AG08395 (cell line): Measurements from ENCODE around the gene SH3PXD2A.
A peak's percentile ranks its signal among the peaks of the same experiment; 100 is the strongest.

ENCODE experiments used
- DNase-seq: peaks from one replicate; pipeline ENCODE4 v3.0.0; 2012; ENCODE audit warnings: mixed read lengths, low spot score

The SH3PXD2A gene

DNA sequence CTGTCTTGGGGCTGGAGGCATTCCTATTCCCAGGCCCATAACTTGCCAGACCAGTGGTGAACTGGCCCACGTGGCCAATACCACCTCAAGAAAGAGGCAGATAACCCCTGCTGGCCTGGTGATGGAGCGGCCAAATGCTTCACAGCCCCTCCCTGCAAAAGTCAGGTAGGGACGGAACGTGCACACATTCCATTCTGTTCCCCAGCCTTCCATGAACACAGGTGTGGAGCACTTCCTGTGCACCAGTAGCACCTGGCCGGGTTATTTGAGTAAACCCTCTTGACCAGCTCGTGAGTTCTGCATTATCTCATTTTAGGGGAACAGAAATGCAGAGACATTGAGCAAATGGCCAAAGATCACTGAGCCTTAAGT lies 134.4 kb downstream of the SH3PXD2A start:
- DNase-seq = no peak

DNA sequence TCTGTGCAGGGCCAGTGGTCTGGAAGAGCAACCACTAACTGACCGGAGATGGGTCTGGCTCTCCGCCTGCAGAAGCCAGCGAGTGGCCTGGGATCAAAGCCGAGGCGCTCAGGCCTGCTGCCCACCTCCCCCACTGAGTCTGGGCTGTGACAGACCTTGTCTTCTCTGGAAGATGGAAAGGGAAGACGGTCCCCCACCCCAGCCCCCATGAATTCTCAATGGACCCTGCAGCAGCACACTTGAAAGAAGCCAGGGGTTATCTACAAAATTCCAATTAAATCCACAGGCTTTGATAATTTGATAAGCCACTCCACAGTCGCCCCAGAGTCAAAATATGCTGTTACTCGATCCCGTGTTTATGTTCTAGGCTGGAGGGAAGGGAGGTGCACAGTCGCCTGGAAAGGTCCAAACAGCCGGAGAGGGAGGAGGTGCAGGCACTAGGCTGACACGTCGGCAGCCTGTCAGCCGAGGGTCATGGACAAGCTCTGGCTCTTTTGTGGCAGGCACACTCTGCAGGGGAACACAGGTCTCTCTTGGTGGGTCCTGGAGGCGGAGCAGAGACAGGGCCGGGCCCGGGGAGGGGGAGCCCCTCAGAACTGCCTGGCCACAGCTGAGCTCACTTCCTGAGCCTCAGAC lies 134.9 kb downstream of the SH3PXD2A start:
- no peak for DNase-seq

- no peak for DNase-seq
These were observed 136.3 kb downstream of the SH3PXD2A start for GRCh38 chr10:103719036-103719435.

- DNase-seq = no peak
These were observed 137.1 kb downstream of the SH3PXD2A start for GRCh38 chr10:103718247-103718620.

- no peak for DNase-seq
These were observed 137.8 kb downstream of the SH3PXD2A start for GRCh38 chr10:103717341-103718246.

DNA sequence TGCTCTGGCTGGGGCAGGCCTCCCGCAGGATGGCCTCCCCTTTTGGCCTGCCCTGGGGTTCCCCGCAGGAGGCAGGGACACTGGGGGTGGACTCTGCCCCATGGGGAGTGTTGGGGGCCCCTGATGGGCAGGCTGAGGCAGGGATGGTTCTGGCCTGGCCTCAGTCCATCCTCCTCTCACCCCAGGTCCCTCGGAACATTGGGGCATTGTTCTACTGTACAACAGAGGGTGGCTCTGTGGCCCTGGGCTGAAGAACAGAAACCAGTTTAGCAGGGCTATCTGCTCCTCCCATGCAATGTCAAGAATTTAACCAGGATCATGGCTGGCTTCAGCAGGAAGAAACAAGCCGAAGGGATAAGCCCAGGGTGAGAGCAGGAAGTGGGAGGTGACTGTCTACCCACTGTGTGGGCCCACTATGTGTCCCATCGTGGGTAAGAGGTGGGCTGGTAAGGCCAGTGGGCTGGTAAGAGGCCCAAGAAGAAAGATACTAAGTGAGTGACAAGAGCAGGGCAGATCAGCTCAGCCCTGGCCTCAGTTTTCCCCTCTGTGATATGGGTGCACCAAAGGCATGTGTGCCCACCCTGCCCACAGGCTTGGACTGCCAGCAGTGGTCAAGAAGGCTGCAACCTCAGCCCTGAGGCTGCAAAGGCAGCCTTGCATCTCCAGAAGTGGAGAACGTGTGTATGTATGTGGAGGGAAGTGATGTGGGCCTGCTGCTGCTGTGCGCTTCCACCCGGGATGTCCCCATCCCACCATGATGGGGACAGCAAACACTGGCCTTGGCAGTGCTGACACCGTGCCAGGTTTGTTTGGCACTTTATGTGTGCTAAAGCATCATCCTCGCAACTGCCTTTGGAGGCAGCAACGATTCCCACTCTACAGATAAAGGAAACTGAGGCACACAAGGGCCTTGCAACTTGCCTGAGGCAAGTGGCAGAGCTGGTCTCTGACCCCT lies 138.9 kb downstream of the SH3PXD2A start:
- DNase-seq = no peak

DNA sequence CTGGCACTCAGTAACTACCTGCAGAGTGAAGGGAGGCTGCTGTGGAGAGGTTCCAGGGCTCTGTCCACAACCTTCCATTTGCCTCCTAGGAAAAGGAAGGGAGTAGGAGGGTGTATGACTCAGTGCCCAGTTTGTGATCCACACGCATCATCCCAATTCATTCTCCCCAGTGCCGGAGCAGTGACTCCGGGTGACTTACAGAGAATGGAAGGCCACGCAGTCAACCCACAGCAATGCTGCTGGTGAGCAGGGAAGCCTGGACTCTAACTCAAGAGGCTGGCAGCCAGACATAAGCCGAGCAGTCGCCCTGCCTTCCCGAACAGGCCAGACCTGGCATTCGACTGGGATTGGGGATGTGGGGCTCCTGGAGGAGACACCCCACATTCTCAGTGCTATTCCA lies 139.9 kb downstream of the SH3PXD2A start:
- peak; percentile 95 for DNase-seq

DNA sequence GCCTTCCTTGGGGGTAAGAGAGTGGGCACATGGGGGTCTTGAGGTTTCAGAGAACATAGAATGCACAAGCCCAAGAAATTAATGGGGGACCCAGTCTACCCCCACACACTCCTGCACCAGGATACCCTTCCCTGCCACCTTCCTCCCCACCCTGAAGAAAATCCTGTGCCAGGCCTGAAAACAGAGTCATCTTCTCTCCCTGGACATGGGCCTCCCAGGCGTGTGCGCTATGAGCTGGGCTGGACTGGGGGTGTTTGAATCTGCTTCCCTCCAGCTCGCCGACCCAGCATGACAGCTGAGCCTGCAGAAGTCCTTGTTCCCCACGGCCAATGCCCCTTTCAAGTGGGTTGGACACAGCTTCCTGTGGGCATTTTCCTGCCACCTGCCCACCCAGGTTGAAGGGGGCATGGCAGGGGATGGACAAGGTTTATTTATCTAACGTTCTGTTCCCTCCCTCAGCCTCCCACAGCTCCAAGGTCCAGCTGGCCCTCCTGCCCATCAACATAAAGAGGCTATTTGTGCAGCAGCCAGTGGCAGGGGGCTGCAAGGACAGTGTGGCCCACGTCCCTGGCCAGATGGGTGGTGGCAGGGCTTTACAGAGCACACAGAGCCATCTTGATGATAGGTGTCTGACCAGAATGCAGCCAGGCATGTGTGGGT lies 141.0 kb downstream of the SH3PXD2A start:
- no peak for DNase-seq

- no peak for DNase-seq
These were observed 141.7 kb downstream of the SH3PXD2A start for GRCh38 chr10:103713676-103714075.

DNA sequence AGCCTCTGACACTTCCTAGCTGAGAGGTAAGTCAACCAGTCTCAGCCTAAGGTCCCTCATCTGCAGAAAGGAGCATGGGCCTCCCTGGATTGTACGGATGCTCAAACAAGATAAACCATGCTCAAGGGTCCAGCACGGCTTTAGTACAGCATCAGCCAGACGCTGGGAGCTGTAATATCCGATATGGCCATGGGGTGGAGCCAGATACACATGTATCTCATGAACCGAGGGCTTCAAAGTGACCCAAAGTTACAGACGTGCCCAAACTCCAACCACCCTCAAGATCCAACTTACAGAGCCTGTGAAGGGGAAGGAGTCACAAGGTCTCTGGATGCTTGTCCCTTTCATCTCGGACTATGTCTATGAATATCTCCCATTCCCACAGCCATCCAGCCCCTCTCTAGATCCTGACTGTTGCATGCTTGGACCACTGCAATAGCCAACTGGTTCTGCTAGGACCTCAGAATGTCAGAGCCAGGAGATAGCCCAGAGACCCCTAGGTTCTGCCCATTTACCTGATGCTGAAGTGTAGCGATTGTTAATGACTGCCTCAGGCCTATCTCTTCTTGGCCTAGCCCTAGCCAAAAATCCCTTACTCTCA lies 142.4 kb downstream of the SH3PXD2A start:
- peak; percentile 80 for DNase-seq

GRCh38 chr10:103712146-103712545 lies 143.2 kb downstream of the SH3PXD2A start:
- DNase-seq = no peak

DNA sequence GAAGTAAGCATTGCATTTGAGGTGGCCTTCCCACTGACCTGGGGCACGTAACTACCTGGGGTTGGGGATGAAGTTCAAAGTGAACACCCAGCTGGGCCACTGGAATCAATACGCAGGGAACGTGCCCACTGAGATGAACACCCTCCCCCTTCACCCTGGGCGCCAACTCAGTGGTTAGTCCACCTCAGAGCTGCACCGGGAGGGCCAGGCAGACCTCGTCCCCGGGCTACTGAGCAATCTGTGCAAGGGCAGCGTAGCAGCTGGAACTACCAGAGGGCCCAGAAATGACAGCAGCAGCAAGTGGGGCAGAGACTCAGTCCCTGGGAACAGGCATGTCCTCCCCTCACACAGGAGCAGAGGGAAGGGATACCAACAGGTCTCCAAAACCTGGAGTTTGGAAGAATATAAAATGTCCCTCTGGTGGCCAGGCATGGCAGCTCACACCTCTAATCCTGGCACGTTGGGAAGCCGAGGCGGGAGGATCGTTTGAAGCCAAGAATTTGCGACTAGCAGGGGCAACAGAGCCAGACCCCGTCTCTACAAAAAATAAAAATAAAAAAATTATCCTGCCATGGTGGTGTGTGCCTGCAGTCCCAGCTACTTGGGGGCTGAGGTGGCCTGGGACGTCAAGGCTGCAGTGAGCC lies 143.9 kb downstream of the SH3PXD2A start:
- DNase-seq = no peak

GRCh38 chr10:103710490-103710889 lies 144.9 kb downstream of the SH3PXD2A start:
- no peak for DNase-seq

DNA sequence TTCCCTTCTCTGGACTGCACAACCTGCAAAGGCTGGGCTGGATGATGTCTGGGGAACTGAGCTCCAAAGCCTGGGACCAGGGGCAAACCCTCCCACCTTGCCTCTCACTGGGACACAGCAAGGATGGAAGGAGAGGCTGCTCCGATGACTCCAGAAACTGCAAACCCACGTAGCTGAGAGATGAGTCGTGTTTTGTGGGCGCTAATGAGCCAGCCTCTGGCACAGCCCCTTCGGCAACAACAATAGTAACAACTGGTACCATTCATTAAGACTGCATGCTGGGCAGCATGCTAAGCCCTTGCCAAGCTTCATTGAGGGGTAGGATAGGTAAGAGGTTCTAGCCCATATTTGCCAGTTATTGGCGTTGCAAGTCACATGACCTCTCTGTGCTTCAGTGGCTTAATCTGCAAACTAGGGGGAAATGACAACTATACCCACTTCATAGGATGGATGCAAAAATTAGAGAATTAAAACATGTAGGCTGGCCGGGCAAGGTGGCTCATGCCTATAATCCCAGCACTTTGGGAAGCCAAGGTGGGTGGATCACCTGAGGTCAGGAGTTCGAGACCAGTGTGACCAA lies 145.9 kb downstream of the SH3PXD2A start:
- peak; percentile 92 for DNase-seq

- DNase-seq = peak; percentile 27
These were observed 146.6 kb downstream of the SH3PXD2A start for GRCh38 chr10:103708627-103709288.

- no peak for DNase-seq
These were observed 147.3 kb downstream of the SH3PXD2A start for GRCh38 chr10:103707956-103708626.

DNA sequence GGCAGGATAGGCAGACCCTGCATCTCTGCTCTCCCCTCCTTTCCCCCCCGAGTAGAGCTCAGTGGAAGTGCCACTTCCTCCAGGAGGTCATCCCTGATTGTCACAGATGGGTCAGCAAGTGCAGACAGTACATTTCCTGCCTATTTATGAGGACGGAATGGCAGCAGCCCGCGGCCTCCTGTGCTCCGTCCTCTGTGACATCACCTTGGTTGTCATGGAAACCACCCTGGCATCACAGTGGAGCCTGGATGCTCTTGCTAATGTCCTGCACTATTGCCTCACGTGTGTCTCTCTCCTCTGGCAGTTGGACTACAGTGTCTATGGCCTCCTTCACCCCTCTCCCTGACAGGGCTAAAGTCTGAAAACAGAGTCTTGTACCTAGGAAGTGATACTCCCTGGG lies 148.6 kb downstream of the SH3PXD2A start:
- DNase-seq = no peak

GRCh38 chr10:103706047-103706446 lies 149.3 kb downstream of the SH3PXD2A start:
- DNase-seq = no peak
